AG04450 (cell line): ENCODE data around the gene ZNF326. TPM values are rescaled to one million over a fixed set of nuclear protein-coding genes. Genes with fewer than 3 reads are reported as not detected.

Source experiments
- polyA plus RNA-seq: library from polyadenylated mRNA; depleted of rRNA; stranded (reverse); fragments of >200 nt; gene quantifications from 2 replicates; pipeline ENCODE4 v1.2.3, GENCODE V29; 2011; rRNA removed
- small RNA-seq: library from RNA; depleted of rRNA; stranded (forward); fragments of <200 nt; gene quantifications from one replicate; pipeline ENCODE3, GENCODE V24; 2012; ENCODE audit warnings: low read depth; ENCODE audit not compliant: insufficient read length

ZNF326 gene
- polyA plus RNA-seq, 1 experiment: 23.3 TPM

Small RNA genes lying within 50 kb of the gene (small RNA-seq; reads per million reads assigned to genes)
- not detected for gene RN7SKP272

Other genes with a start within 250 kb of the ZNF326 start
- gene LRRC8D, start 174.1 kb upstream of the ZNF326 start, polyA plus RNA-seq: 41.1 and 48.7 TPM in 2 replicates